EH (cell line): ENCODE measurements around the gene GRHPR.
A peak's percentile ranks its signal among the peaks of the same experiment; 100 is the strongest.
"Not testable (repeated sequence)": the region's sequence is repeated elsewhere in the genome, so short reads cannot be mapped to it uniquely, and the experiment has no call there.

ENCODE experiments used
- DNase-seq: peaks from one replicate; pipeline ENCODE4 v3.0.0-alpha.2; 2015; ENCODE audit warnings: low read depth

The GRHPR gene

GRCh38 chr9:37422289-37423104, at the start of gene GRHPR:
Gene GRHPR (plus strand): TSS chr9:37422696. CDS start chr9:37422751, 55 bp downstream.
- peak; percentile 82 for DNase-seq

- DNase-seq = no peak
These were observed 49.7 kb upstream of the GRHPR start for GRCh38 chr9:37372839-37373238.

DNA sequence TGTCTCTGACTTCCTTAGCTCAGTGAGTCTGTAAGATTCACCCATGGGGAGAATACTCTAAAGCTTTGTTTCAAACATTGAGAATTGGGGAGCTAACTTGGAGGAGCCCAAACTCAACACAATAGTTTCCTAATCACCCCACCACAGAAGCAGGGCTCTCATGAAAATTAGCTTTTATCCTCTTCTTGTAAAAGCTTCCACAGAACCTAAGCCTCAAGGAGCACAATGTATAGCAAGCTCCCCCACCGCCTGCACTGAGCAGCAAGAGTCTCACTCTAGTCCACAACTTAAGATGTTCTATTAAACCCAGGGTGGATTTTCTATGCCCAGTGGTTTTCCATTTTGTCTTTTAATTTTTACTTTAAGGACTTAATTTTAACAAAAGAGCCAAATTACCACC, 48.9 kb upstream of the GRHPR start:
- DNase-seq = no peak

DNA sequence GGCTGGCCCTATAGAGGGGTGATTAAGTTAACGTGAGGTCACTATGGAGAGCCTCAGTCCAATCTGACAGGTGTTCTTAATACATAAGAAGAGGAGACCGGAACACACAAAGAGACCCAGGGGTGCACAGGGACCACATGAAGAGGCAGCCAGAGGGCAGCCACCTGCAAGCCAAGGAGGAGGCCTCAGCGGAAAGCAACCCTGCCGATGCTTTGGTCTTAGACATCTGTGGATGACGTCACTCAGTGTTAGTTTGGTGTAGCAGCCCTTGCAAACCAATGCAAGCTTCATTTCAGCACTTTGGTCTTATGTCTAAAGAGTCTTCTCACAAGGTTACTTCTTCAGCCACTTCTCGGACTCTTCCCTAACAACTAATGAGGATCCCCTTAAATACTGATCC, 47.6 kb upstream of the GRHPR start:
- no peak for DNase-seq

DNA sequence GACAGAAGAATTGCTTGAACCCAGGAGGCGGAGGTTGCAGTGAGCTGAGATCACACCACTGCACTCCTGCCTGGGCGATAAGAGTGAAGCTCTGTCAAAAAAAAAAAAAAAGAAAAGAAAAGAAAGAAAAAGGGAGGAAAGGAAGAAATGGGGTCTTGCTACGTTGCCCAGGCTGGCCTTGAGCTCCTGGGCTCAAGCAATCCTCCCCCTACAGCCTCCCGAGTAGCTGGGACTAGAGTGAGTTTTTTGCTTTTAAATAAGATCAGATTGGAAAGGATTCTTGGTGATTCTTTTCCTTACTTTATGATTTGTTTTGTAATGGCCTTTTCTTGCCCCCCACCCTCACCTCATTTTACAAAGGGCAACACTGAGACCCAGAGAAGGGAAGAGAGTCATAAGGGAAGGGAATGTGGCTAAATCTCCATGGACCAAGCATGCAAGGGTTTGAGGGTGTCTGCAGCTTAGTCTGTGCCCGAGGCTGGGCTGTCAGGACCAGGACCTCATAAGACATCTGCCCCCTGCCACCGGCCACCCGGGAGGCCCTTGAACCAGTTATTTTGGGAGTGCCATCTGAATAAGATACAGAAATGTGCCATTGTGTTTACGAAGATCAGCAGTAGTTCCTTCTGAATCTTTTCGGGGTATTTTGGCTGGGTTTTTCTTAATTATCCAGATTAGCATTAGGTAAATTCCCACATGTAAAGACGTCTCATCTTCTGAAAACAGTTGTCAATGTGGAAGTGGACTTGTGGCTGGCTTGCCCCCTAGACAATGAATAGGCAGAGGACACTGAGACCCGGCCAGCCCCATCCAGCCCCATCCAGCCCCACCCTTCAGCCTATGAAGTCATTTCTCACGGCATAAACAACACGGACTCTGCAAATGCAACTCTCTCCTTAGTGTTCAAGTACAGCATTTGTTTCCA, 44.5 kb upstream of the GRHPR start:
- DNase-seq = no peak

GRCh38 chr9:37378613-37379004, 43.9 kb upstream of the GRHPR start:
- no peak for DNase-seq

GRCh38 chr9:37379835-37380234, 42.7 kb upstream of the GRHPR start:
- DNase-seq = no peak

DNA sequence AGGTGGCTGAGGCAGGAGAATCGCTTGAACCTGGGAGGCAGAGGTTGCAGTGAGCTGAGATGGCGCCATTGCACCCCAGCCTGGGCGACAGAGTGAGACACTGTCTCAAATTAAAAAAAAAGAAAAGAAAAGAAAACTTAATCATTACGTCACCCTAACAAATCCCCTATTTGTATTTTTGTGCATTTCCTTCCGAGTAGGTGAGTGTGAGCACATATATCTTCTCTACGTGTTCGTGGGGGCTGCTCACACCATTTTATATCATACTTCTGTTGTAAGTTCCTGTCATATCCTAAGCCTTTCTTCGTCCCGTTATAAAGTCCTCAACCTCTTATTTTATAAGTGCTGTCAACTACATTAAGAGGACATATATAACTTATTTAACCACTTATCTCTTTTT, 41.9 kb upstream of the GRHPR start:
- no peak for DNase-seq

GRCh38 chr9:37381094-37381741, 41.3 kb upstream of the GRHPR start:
- no peak for DNase-seq

DNA sequence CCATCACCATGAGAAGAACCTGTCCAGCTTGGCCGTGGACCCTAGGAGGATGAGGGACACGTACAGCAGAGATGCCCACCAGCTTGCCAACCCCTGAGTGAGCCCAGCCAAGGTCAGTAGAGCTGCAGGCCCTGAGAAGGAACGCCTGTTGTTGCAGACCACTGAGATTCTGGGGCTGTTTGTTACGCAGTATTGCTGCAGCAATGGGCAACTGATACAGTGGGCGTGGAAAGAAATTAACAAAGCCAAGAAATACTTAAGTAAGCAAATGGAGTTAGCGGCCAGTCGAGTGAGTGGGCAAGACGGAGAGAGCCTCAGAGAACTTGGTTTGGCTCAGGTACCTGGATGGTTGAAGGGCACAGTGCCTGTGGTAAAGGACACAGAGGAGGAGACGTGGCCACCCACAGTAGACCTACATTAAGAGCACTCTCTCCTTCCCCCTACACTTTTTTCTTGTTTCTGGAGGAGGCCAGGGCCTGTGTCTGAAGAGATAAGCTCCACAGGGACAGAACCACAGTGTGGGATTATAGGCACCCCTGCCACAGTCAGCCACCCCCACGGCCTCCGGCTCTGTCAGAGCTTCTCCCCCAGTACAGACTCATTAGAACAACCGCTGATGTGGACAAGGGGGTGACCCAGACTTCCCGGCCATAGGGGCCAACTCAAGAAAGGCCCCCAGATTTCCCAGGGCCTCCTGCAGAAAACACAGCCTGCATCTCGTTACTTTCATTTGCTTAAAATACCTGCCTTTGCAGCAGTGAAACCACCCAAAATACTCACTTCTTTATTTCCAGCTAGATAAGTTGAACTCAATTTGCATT, 40.1 kb upstream of the GRHPR start:
- DNase-seq = no peak

DNA sequence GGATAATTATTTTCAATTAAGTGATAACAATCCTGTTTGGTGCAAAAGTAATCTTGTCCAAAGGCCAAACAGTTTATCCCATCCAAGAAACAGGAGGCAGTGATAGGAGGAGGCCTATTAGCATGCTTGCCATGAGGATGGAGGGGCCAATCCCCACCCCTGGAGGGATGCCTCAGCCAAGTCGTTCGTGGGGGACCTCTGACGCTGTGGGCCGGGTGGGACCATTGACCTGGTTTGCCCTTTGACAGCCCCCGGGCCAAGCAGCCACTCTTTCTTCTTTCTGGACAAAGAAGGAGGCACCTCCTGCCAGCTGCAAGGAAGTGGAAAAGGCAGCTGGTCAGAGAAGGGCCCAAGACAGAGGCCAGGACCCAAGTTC, 39.5 kb upstream of the GRHPR start:
- DNase-seq = no peak

GRCh38 chr9:37383393-37383792, 39.1 kb upstream of the GRHPR start:
- DNase-seq = no peak

DNA sequence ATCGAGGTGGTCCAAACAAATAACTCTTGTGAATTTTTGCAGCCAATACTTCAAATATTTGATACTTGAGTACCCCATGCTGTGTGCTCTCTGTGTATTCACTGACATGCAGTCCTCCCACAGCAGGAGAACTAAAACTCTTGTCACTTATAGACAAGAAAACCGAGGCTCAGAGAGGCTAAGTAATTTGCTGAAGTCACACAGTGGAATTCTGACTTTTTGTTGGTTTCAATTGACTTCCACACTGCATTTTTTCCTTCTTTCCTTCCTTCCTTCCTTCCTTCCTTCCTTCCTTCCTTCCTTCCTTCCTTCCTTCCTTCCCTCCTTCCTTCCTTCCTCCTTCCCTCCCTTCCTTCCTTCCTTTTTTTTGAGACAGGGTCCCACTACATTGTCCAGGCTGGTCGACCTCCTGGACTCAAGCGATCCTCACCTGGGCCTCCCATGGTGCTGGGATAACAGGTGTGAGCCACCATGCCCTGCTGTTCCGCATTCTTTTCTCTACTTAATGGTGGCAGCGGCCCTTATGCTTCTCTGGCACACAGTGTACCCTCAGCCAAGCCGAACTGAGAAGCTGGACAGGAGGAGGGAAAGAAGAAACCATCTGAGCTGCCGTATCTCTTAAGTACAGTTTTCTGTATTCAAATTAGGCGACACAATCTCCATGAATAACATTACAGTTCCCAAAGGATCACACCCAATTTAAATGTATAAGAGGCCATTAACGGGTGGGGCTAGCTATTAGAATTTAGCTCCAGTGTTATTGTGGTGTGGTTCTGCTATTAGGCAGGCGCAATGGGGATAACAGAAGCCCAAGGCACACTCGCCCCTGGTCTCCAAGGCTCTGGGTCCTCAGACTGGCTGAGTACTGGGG, 38.4 kb upstream of the GRHPR start:
- DNase-seq = no peak

GRCh38 chr9:37385286-37385685, 37.2 kb upstream of the GRHPR start:
- no peak for DNase-seq

DNA sequence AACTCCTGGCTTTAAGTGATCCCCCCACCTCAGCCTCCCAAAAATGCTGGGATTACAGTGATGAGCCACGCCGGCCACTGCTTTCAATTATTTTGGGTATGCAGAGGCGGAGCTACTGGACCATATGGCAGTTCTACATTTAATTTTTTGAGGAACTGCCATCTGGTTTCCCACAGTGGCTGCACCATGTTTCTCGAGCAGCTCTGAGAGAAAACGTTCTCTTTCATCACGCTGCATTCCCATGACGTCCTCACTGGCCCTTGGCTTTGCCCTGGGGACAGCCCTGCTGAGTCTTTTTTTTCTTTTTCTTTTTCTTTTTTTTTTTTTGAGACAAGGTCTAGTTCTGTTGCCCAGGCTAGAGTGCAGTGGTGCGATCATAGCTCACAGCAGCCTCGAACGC, 35.5 kb upstream of the GRHPR start:
- DNase-seq = peak; percentile 19

DNA sequence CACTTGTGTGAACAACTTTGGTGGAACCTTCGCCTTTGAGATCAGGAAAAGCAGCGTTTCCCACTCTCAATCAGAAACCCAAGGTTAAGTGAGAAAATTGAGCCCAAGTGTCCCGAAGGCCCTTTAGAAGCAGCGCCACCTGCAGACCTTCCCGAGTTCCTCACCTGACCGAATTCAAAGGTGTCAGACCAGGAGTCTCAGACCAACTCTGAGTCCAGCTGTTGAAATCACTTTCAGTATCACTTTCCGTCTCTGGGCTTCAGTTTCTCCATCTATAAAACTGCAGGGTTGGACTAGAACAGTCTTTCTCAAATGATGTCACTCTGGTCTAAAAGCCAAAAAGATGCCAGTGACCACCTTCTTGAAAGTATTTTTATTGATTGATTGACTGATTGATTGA, 31.7 kb upstream of the GRHPR start:
- DNase-seq = peak; percentile 22

DNA sequence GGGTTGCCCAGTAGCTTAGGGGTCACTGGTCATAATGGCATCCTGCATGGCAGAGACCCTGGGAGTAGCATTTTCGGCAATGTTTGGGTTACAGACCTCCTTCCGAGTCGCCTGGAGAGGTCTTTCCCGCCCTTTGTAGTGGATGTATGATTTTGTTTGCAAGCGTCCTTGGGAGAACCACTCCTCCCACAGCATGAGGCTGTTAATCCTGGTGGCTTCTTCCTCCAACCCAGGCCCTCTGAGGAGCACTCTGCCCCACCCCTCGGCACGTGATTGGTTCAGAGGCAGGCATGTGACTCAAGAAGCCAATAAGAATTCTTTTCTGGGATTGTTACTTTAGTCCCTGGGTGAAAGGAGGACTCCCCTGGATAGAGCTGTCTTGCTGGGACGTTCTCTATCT, 30.2 kb upstream of the GRHPR start:
- no peak for DNase-seq

- no peak for DNase-seq
These were observed 27.3 kb upstream of the GRHPR start for GRCh38 chr9:37395229-37395628.

GRCh38 chr9:37395663-37396062, 26.8 kb upstream of the GRHPR start:
- no peak for DNase-seq

DNA sequence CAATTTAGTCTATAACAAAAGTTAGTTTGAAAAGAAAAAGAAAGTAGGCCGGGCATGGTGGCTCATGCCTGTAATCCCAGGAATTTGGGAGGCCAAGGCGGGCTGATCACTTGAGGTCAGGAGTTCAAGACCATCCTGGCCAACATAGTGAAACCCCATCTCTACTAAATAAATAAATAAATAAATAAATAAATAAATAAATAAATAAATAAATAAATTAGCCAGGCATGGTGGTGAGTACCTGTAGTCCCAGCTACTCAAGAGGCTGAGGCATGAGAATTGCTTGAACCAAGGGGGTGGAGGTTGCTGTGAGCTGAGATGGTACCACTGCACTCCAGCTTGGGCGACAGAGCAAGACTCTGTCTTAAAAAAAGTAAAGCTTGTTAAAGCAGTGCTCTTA, 24.5 kb upstream of the GRHPR start:
- DNase-seq = not testable (repeated sequence)
